GM21360 (cell line): ENCODE results near the gene NEK7.

Experiments used
- ATAC-seq: cut with Tn5 transposase; IDR thresholded peaks from one replicate; pipeline ENCODE4 v1.9.1; 2021; ENCODE audit warnings: mild to moderate bottlenecking, moderate library complexity; ENCODE audit not compliant: unreplicated experiment

The NEK7 gene

GRCh38 chr1:198253259-198253658 lies 96.5 kb downstream of the NEK7 start:
- ATAC-seq = peak; percentile 81

- ATAC-seq = peak; percentile 96
These were observed 96.9 kb downstream of the NEK7 start for GRCh38 chr1:198253668-198254067.

DNA sequence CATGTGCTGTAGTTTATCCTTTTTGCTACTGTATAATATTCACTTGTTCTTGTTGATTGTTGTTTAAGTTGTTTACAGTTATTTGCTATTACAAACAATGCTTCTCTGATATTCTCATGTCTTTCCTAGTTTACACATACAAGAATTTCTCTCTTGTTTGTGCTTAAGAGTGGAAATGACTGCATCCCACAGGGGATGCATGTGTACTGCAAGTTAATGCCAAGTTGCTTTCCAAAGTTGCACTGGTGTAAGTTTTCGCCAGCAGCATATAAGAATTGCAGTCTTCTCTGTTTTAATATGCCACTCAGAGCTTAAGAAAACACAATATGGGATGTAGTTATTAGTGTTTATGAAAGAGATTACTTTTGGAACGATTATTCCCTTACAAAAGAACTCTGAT lies 97.7 kb downstream of the NEK7 start:
- ATAC-seq = no peak

DNA sequence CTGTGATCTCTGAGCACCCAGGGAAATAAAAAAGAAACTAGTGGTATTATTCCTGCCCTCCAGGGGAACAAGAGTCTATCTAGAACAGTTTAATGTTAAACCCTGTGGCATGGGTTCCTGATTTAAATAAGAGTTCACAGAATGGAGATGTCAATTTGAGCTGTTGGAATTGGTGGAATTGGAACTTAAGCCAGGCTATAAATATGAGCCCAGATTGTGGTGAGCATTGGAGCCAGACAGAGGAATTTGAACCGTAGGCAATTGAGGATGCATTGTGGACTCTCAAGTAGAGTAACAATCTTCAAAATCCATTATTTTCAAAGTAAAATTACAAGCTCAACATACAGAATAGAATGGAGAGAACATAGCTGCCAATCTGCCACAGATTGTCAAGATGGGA lies 98.2 kb downstream of the NEK7 start:
- ATAC-seq = no peak

- ATAC-seq = no peak
These were observed 99.0 kb downstream of the NEK7 start for GRCh38 chr1:198255784-198256183.

GRCh38 chr1:198258491-198258890 lies 101.7 kb downstream of the NEK7 start:
- ATAC-seq = peak; percentile 66

DNA sequence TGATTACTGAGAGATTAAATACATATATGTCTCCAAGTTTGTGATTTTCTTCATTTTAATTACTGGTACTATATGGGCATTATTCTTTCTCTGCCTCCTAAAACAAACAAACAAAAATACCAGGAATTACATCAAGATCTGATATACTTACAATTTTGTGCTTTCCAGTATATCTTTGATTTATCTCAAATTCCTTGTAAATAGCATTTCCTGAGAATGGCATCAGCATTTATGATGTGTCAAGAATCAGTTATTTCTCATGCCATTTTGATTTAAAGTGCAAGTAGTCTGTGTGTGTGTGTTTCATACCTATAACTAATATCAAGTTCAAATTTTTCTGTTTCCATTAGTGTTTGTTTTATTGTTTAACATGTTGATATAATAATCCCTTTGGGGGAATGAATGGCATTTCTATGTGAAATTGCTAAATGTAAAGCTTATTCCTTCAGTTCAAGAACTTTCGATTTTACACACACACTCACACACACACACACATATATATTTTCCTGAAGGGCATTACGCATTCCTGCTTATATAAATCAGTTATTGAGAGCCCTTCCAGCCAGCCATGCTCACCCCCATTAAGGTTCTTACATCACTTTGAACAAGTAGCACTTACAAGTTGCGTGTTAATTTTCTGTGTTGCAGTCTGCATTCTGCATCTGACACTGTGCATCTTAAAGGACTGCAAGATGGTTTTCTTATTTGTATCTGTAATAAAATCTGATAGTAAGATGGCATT lies 102.7 kb downstream of the NEK7 start:
- ATAC-seq = no peak

DNA sequence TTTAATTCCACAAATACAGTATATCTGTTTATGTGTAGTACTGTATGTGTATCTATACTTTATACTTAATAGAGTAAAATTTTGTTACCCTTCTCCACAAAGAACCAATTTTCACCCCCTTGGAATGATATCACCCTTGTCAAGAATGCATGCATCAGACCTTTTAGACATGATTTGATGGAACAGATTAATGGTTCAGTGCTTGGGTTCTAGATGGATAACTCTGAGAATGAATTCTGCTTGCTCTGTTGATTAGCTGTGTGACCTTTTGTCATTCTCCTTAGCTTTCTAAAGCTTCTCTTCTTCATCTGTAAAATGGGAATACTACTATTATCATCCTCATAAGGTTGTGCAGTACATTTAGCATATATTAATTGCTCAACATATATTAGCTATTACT lies 105.1 kb downstream of the NEK7 start:
- no peak for ATAC-seq

- ATAC-seq = no peak
These were observed 106.4 kb downstream of the NEK7 start for GRCh38 chr1:198263186-198263585.

- ATAC-seq = no peak
These were observed 107.5 kb downstream of the NEK7 start for GRCh38 chr1:198264282-198264681.

DNA sequence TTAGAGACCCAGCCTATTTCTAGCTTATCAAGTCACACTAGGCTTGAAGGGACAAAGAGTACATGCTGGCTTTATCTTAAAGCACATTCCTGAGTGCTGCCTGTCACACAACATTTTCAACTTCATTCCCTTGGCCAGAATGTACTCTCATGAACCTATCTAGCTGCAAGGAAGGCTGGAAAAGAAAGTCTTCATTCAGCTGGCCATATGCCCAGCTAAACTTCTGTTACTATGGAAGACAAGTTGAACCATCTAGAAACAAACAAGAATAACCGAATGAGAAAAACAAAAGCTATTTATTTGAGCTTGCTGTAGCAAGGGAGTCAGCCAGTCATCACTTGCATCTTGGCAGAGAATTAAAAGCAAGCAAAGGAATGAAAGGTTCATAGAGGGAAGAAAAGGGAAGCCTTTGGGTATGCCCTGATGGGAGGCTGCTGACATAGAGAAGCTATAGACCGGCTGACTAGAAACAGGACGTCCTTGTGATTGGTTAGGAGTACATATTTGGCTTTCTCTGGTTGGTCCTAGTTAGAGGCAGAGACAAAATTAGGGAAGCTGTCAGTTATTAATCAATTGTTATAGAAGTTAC lies 108.4 kb downstream of the NEK7 start:
- ATAC-seq = no peak

DNA sequence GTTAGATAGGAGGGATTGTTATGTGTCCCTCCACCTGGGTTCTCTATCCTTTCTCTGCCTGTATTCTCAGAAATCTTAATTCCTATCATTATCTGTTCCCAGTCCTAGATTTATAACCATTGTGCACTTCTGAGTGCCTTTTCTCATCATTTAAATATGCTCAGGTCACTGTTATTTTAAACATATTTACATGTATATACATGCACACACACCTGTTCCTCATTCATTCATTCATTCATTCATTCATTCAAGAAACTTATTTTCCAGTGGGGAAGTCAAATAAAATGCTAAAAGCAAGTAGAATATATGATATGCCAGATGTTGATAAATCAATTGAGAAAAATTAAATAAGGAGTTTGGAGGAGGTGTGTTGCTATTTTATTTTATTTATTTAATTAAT lies 110.3 kb downstream of the NEK7 start:
- no peak for ATAC-seq

DNA sequence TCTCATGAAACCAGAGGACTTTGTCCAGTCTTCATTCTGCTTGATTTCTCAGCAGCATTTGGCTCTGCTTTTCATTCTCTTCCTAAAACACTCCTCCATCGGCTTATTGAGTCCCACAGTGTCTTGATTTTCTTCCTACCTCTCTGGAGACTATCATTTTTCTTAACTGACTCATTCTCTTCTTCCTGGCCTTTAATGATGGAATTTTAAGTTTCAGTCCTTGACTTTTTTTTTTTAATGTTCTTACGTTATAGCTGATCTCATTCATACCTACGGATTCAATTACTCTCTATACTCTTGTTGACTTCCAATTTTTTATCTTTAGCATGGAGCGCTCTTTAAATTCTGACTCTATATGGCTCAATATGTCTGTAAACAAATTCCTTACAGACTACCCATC lies 111.1 kb downstream of the NEK7 start:
- ATAC-seq = no peak

GRCh38 chr1:198268784-198269645 lies 112.2 kb downstream of the NEK7 start:
- ATAC-seq = no peak

GRCh38 chr1:198269646-198269940 lies 112.8 kb downstream of the NEK7 start:
- no peak for ATAC-seq

GRCh38 chr1:198270273-198270828 lies 113.6 kb downstream of the NEK7 start:
- ATAC-seq = no peak

- ATAC-seq = no peak
These were observed 114.7 kb downstream of the NEK7 start for GRCh38 chr1:198271467-198271866.

DNA sequence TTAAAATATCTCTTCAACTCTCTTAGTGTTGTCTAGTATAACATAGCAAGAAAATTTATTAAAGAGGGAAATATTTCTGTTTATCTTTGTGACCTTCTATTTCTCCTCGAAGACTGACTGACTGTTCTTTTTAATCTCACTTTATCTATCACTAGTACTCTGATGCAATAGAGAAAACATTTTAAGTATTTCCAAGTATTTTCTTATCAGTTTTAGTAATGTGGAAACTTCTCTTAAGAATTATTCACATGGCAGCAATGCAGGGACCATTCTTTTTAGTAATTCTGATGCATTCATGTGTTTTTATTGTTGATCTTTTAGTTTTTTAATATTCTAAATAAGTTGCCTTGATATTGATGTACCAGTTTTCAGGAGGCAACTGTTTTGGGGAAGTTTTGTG lies 115.7 kb downstream of the NEK7 start:
- no peak for ATAC-seq

DNA sequence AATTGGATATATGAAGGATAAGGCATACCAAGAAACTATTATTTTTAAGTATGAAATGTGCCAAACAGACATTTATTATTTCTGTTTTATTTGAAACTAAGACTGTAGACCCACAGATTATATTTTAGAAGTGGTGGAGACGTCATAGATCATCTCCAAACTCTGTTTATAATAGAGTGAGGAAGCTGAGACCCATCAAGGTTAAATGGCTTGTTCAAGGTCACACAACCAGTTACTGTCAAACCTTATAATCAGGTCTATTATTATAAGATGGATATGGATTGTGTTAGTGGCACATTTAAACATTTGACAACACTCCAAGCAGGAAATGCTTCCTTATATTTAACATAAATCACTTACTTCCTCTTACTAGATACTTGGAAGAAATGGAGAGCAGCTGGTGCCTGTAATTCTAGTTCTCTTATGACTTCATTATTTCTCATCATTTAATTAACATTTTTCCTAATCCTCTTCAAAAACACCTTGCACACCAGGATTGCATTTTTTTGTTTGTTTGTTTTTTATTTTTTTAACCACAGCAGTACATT lies 117.0 kb downstream of the NEK7 start:
- ATAC-seq = no peak

DNA sequence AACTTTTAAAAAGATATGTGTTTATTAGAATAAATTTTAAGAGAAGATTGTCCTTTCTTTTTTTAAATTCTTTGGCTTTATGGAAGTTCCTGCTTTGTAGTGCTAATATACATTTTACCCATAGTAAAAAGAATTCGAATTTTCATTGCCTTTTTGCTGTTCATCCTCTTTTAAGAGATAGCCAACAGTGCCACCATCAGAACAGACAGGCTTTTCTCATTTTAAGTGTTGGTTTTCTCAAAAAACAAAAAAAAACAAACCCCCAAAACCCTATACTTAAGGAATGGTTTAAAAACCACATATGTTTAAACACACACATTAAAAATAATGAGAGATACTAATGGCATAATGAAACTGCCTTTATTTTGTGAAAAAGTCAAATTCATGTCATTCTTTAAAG lies 118.8 kb downstream of the NEK7 start:
- no peak for ATAC-seq

DNA sequence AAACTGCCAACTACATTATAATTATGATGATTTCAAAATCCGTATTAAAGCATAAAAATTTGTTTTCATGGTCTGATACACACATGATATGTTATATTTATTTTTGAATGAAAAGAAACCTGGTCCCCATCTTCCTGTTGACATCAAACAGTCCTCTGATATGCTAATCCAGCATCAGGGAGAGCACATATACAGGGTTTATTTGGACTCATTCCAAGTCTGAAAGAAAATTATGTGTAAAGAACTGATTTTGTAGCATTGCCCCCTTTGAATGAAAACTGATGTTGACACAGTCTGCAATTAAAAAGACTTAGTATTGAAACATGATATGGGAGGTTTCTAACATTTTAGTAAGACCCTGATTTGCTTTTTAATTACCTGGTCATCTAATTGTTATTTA lies 119.4 kb downstream of the NEK7 start:
- ATAC-seq = no peak

GRCh38 chr1:198278943-198279342 lies 122.1 kb downstream of the NEK7 start:
- no peak for ATAC-seq
